H9 (cell line): ENCODE data around the gene ZNF652. TPM values are rescaled to one million over a fixed set of nuclear protein-coding genes. Genes with fewer than 3 reads are reported as not detected.

ENCODE experiments used
- DNase-seq: peaks from one replicate; pipeline ENCODE4 v3.0.0-alpha.2; 2017
- H2AFZ ChIP-seq: one replicate; pipeline ENCODE4 v1.6.1; 2013; ENCODE audit warnings: mild to moderate bottlenecking, low read length, control low read depth, moderate library complexity
- H2AK5ac ChIP-seq: 2 replicates; pipeline ENCODE4 v1.6.1; 2013; ENCODE audit warnings: low read length, control low read depth, mixed read lengths; ENCODE audit not compliant: insufficient read length
- H2BK120ac ChIP-seq: one replicate; pipeline ENCODE4 v1.6.1; 2013; ENCODE audit warnings: low read depth, mild to moderate bottlenecking, low read length, control low read depth, inconsistent platforms; ENCODE audit not compliant: poor library complexity, severe bottlenecking
- H2BK12ac ChIP-seq: 2 replicates; pipeline ENCODE4 v1.6.1; 2013; ENCODE audit warnings: low read length, control low read depth, mixed read lengths, low read depth; ENCODE audit not compliant: insufficient read length
- H2BK15ac ChIP-seq: 2 replicates; pipeline ENCODE4 v1.6.1; 2013; ENCODE audit warnings: low read depth, low read length, control low read depth
- H2BK20ac ChIP-seq: one replicate; pipeline ENCODE4 v1.6.1; 2013; ENCODE audit warnings: low read depth, mild to moderate bottlenecking, low read length, control low read depth, inconsistent platforms; ENCODE audit not compliant: poor library complexity, severe bottlenecking
- H2BK5ac ChIP-seq: 2 replicates; pipeline ENCODE4 v1.6.1; 2013; ENCODE audit warnings: low read length, control low read depth, mixed read lengths; ENCODE audit not compliant: insufficient read length
- H3K14ac ChIP-seq: 2 replicates; pipeline ENCODE4 v1.6.1; 2013; ENCODE audit warnings: low read length, control low read depth; ENCODE audit not compliant: insufficient read depth
- H3K18ac ChIP-seq: 2 replicates; pipeline ENCODE4 v1.6.1; 2013; ENCODE audit warnings: low read depth, mild to moderate bottlenecking, mixed read lengths, low read length, control low read depth; ENCODE audit not compliant: insufficient read length
- H3K23ac ChIP-seq: 2 replicates; pipeline ENCODE4 v1.6.1; 2013; ENCODE audit warnings: low read length, control low read depth, mixed read lengths, low read depth; ENCODE audit not compliant: insufficient read length
- H3K23me2 ChIP-seq: 2 replicates; pipeline ENCODE4 v1.6.1; 2013; ENCODE audit warnings: low read depth, mild to moderate bottlenecking, mixed read lengths, low read length, control low read depth; ENCODE audit not compliant: insufficient read length, poor library complexity, severe bottlenecking
- H3K27ac ChIP-seq: 2 replicates; pipeline ENCODE4 v1.5.1; 2013; ENCODE audit warnings: low read length, control low read depth, mixed read lengths, low read depth; ENCODE audit not compliant: insufficient read length
- H3K27me3 ChIP-seq: 2 replicates; pipeline ENCODE4 v1.6.1; 2013; ENCODE audit warnings: low read length, control low read depth, inconsistent platforms; ENCODE audit not compliant: insufficient read depth
- H3K4ac ChIP-seq: 2 replicates; pipeline ENCODE4 v1.6.1; 2013; ENCODE audit warnings: low read depth, mild to moderate bottlenecking, control low read depth, inconsistent platforms, low read length, moderate library complexity
- H3K4me1 ChIP-seq: 2 replicates; pipeline ENCODE4 v1.6.1; 2013; ENCODE audit warnings: low read length, control low read depth, inconsistent platforms; ENCODE audit not compliant: insufficient read depth
- H3K4me2 ChIP-seq: 2 replicates; pipeline ENCODE4 v1.6.1; 2013; ENCODE audit warnings: low read length, control low read depth, mixed read lengths; ENCODE audit not compliant: insufficient read length, insufficient read depth
- H3K56ac ChIP-seq: 2 replicates; pipeline ENCODE4 v1.6.1; 2013; ENCODE audit warnings: low read depth, mild to moderate bottlenecking, mixed read lengths, low read length, control low read depth; ENCODE audit not compliant: insufficient read length
- H3K79me1 ChIP-seq: 2 replicates; pipeline ENCODE4 v1.6.1; 2013; ENCODE audit warnings: low read depth, mild to moderate bottlenecking, moderate library complexity, low read length, control low read depth, inconsistent platforms; ENCODE audit not compliant: insufficient read depth, poor library complexity, severe bottlenecking
- H3K79me2 ChIP-seq: 2 replicates; pipeline ENCODE4 v1.6.1; 2013; ENCODE audit warnings: low read length, control low read depth, inconsistent platforms; ENCODE audit not compliant: insufficient read depth
- H3K9ac ChIP-seq: 2 replicates; pipeline ENCODE4 v1.6.1; 2013; ENCODE audit warnings: low read length, control low read depth, mixed read lengths; ENCODE audit not compliant: insufficient read length; ENCODE audit errors: extremely low read depth
- H3K9me3 ChIP-seq: one replicate; pipeline ENCODE4 v1.6.1; 2013; ENCODE audit warnings: low read depth, low read length, inconsistent platforms; ENCODE audit not compliant: control insufficient read depth
- H3T11ph ChIP-seq: one replicate; pipeline ENCODE4 v1.6.1; 2013; ENCODE audit warnings: mild to moderate bottlenecking, low read length, control low read depth, inconsistent platforms
- H4K20me1 ChIP-seq: one replicate; pipeline ENCODE4 v1.6.1; 2013; ENCODE audit not compliant: control insufficient read depth, insufficient read length, insufficient read depth
- H4K5ac ChIP-seq: 2 replicates; pipeline ENCODE4 v1.6.1; 2013; ENCODE audit warnings: low read depth, mild to moderate bottlenecking, mixed read lengths, low read length, control low read depth; ENCODE audit not compliant: insufficient read length
- H4K8ac ChIP-seq: replicated peaks from 2 replicates; pipeline ENCODE4 v1.6.1; 2013; ENCODE audit warnings: low read length, control low read depth, mixed read lengths, low read depth; ENCODE audit not compliant: insufficient read length
- H4K91ac ChIP-seq: 2 replicates; pipeline ENCODE4 v1.6.1; 2013; ENCODE audit warnings: low read depth, mild to moderate bottlenecking, moderate library complexity, mixed read lengths, low read length, control low read depth; ENCODE audit not compliant: insufficient read length
- H3K27ac Mint-ChIP-seq, 3 experiments: 2 replicates in 2 of 3; 3 replicates in 1 of 3; pipeline ENCODE4 v1.8.0; 2020 to 2021; ENCODE audit warnings: mixed read lengths in 3 of 3, mild to moderate bottlenecking in 1 of 3, moderate library complexity in 1 of 3
- H3K27me3 Mint-ChIP-seq: 2 replicates; pipeline ENCODE4 v1.8.0; 2021; ENCODE audit warnings: low read depth, mild to moderate bottlenecking, moderate library complexity, mixed read lengths
- H3K36me3 Mint-ChIP-seq, 3 experiments: 2 replicates in 2 of 3; 3 replicates in 1 of 3; pipeline ENCODE4 v1.8.0; 2020 to 2021; ENCODE audit warnings: low read depth in 3 of 3, mixed read lengths in 3 of 3; ENCODE audit not compliant: insufficient read depth in 1 of 3
- H3K4me1 Mint-ChIP-seq, 2 experiments: 2 replicates each; pipeline ENCODE4 v1.8.0; 2020; ENCODE audit warnings: mixed read lengths in 2 of 2
- H3K4me3 Mint-ChIP-seq, 2 experiments: 2 replicates in 1 of 2; 3 replicates in 1 of 2; pipeline ENCODE4 v1.8.0; 2020 to 2021; ENCODE audit warnings: mild to moderate bottlenecking in 2 of 2, mixed read lengths in 2 of 2, moderate library complexity in 1 of 2
- H3K9me3 Mint-ChIP-seq, 2 experiments: 2 replicates in 1 of 2; 3 replicates in 1 of 2; pipeline ENCODE4 v1.8.0; 2020; ENCODE audit warnings: mild to moderate bottlenecking in 2 of 2, mixed read lengths in 2 of 2, moderate library complexity in 1 of 2
- CTCF ChIP-seq: fragments of 200-600 bp; sonication (generic); conservative IDR thresholded peaks from 3 replicates; pipeline ENCODE4 v1.8.0; 2021; ENCODE audit warnings: antibody characterized with exemption, mild to moderate bottlenecking
- WGBS: extraction: QIAGEN DNeasy Blood & Tissue Kit; methylation state at CpG from one replicate; pipeline ENCODE4 v1.1.7; 2013; ENCODE audit warnings: missing lambda C conversion rate, low lambda C conversion rate, mixed read lengths; ENCODE audit not compliant: insufficient read length; ENCODE audit errors: extremely low coverage; 5-methylcytosine and 5-hydroxymethylcytosine counted together
- total RNA-seq: library from RNA; stranded (reverse); gene quantifications from 2 replicates; pipeline ENCODE4 v1.2.1, GENCODE V29; 2021

The ZNF652 gene
- total RNA-seq, 1 experiment from 2014 or later, result 33.6 TPM

GRCh38 chr17:49388290-49388640 is 26.2 kb upstream of the ZNF652 start:
- Histone ChIP-seq H3K79me2 (no peaks in the 10 kb centered on the region), H3K23me2 (no peaks in the 10 kb centered on the region), H2AK5ac (no peak overlapping the region), H3K79me1 (no peaks in the 10 kb centered on the region), H3T11ph (no peak overlapping the region), H4K20me1 (no peaks in the 10 kb centered on the region), H4K5ac (no peak overlapping the region), H4K8ac (no peak overlapping the region), H3K56ac (no peak overlapping the region), H3K9ac (no peak overlapping the region), H2BK5ac (no peak overlapping the region), H2BK15ac (no peak overlapping the region), H2AFZ (no peak overlapping the region), H4K91ac (no peak overlapping the region), H2BK12ac (no peak overlapping the region), H3K27me3 (no peaks in the 10 kb centered on the region), H3K4me2 (no peak overlapping the region), H3K4me1 (no peaks in the 10 kb centered on the region), H3K27ac (no peak overlapping the region), H3K9me3 (no peaks in the 10 kb centered on the region), H2BK20ac (no peak overlapping the region), H3K23ac (no peak overlapping the region), H3K4ac (no peak overlapping the region), H3K14ac (no peak overlapping the region), H3K18ac (no peak overlapping the region), H2BK120ac (no peak overlapping the region)
- H3K36me3 Mint-ChIP-seq, result no peaks in the 10 kb centered on the region
- WGBS, result no CpG with 5 or more reads among the region's 6 CpGs
- TF ChIP-seq CTCF, result no peak
- no peak overlapping the region for H3K27ac Mint-ChIP-seq
- H3K9me3 Mint-ChIP-seq, result no peaks in the 10 kb centered on the region
- H3K4me1 Mint-ChIP-seq, result peaks cover 0 to 8% of the 10 kb centered on the region in 2 experiments; a peak in 1 of 4 replicates
- no peak overlapping the region for H3K4me3 Mint-ChIP-seq
- H3K27me3 Mint-ChIP-seq, result no peaks in the 10 kb centered on the region; the same call in 1 of the 2 replicates
- no peak for DNase-seq
